ENCODE data around the gene SLC9A5. TPM values are rescaled to one million over a fixed set of nuclear protein-coding genes. Genes with fewer than 3 reads are reported as not detected.

The SLC9A5 gene
- total RNA-seq, 1 donor = 0.63 TPM

GRCh38 chr16:67228905-67229304 lies 19.9 kb upstream of the SLC9A5 start:
- H3K9me3 ChIP-seq (ENCODE audit: low read depth, low read length) = no peaks in the 10 kb centered on the region
- H3K4me1 ChIP-seq (ENCODE audit: insufficient read depth, low read length) = peaks cover 22% of the 10 kb centered on the region
- H3K4me3 ChIP-seq (ENCODE audit: low read length) = no peak overlapping the region
- no peaks in the 10 kb centered on the region for H3K27me3 ChIP-seq (ENCODE audit: insufficient read depth, low read length)

GRCh38 chr16:67229906-67230808 lies 18.6 kb upstream of the SLC9A5 start:
- Histone ChIP-seq H3K4me3 (ENCODE audit: low read length) (no peak overlapping the region), H3K27me3 (ENCODE audit: insufficient read depth, low read length) (no peaks in the 10 kb centered on the region), H3K4me1 (ENCODE audit: insufficient read depth, low read length) (peaks cover 21% of the 10 kb centered on the region), H3K9me3 (ENCODE audit: low read depth, low read length) (no peaks in the 10 kb centered on the region)

GRCh38 chr16:67230809-67231660 lies 17.7 kb upstream of the SLC9A5 start:
- Histone ChIP-seq H3K4me3 (ENCODE audit: low read length) (no peak overlapping the region), H3K4me1 (ENCODE audit: insufficient read depth, low read length) (peaks cover 17% of the 10 kb centered on the region), H3K27me3 (ENCODE audit: insufficient read depth, low read length) (no peaks in the 10 kb centered on the region), H3K9me3 (ENCODE audit: low read depth, low read length) (no peaks in the 10 kb centered on the region)

GRCh38 chr16:67233596-67233995 lies 15.2 kb upstream of the SLC9A5 start:
- Histone ChIP-seq H3K4me1 (ENCODE audit: insufficient read depth, low read length) (no peaks in the 10 kb centered on the region), H3K27me3 (ENCODE audit: insufficient read depth, low read length) (no peaks in the 10 kb centered on the region), H3K4me3 (ENCODE audit: low read length) (no peak overlapping the region), H3K9me3 (ENCODE audit: low read depth, low read length) (no peaks in the 10 kb centered on the region)

GRCh38 chr16:67234180-67234597 lies 14.6 kb upstream of the SLC9A5 start:
- no peak overlapping the region for H3K4me3 ChIP-seq (ENCODE audit: low read length)
- H3K27me3 ChIP-seq (ENCODE audit: insufficient read depth, low read length) = no peaks in the 10 kb centered on the region
- no peaks in the 10 kb centered on the region for H3K4me1 ChIP-seq (ENCODE audit: insufficient read depth, low read length)
- H3K9me3 ChIP-seq (ENCODE audit: low read depth, low read length) = no peaks in the 10 kb centered on the region

GRCh38 chr16:67235816-67236562 lies 12.8 kb upstream of the SLC9A5 start:
- H3K4me3 ChIP-seq (ENCODE audit: low read length) = no peak overlapping the region
- no peaks in the 10 kb centered on the region for H3K27me3 ChIP-seq (ENCODE audit: insufficient read depth, low read length)
- no peaks in the 10 kb centered on the region for H3K4me1 ChIP-seq (ENCODE audit: insufficient read depth, low read length)
- no peaks in the 10 kb centered on the region for H3K9me3 ChIP-seq (ENCODE audit: low read depth, low read length)

- Histone ChIP-seq H3K9me3 (ENCODE audit: low read depth, low read length) (no peaks in the 10 kb centered on the region), H3K4me1 (ENCODE audit: insufficient read depth, low read length) (peaks cover 6% of the 10 kb centered on the region), H3K27me3 (ENCODE audit: insufficient read depth, low read length) (no peaks in the 10 kb centered on the region), H3K4me3 (ENCODE audit: low read length) (no peak overlapping the region)
Observed at GRCh38 chr16:67236563-67237395, 12.0 kb upstream of the SLC9A5 start.

GRCh38 chr16:67237396-67238277 lies 11.1 kb upstream of the SLC9A5 start:
- no peak overlapping the region for H3K4me3 ChIP-seq (ENCODE audit: low read length)
- H3K9me3 ChIP-seq (ENCODE audit: low read depth, low read length) = no peaks in the 10 kb centered on the region
- H3K4me1 ChIP-seq (ENCODE audit: insufficient read depth, low read length) = peaks cover 14% of the 10 kb centered on the region
- H3K27me3 ChIP-seq (ENCODE audit: insufficient read depth, low read length) = no peaks in the 10 kb centered on the region

- Histone ChIP-seq H3K4me3 (ENCODE audit: low read length) (no peak overlapping the region), H3K4me1 (ENCODE audit: insufficient read depth, low read length) (peaks cover 19% of the 10 kb centered on the region), H3K9me3 (ENCODE audit: low read depth, low read length) (no peaks in the 10 kb centered on the region), H3K27me3 (ENCODE audit: insufficient read depth, low read length) (no peaks in the 10 kb centered on the region)
Observed at GRCh38 chr16:67238278-67238575, 10.6 kb upstream of the SLC9A5 start.

GRCh38 chr16:67238806-67239470 lies 9.8 kb upstream of the SLC9A5 start:
- H3K4me3 ChIP-seq (ENCODE audit: low read length) = no peak overlapping the region
- no peaks in the 10 kb centered on the region for H3K9me3 ChIP-seq (ENCODE audit: low read depth, low read length)
- H3K27me3 ChIP-seq (ENCODE audit: insufficient read depth, low read length) = no peaks in the 10 kb centered on the region
- H3K4me1 ChIP-seq (ENCODE audit: insufficient read depth, low read length) = peaks cover 26% of the 10 kb centered on the region

- Histone ChIP-seq H3K4me3 (ENCODE audit: low read length) (no peak overlapping the region), H3K27me3 (ENCODE audit: insufficient read depth, low read length) (no peaks in the 10 kb centered on the region), H3K4me1 (ENCODE audit: insufficient read depth, low read length) (peaks cover 41% of the 10 kb centered on the region), H3K9me3 (ENCODE audit: low read depth, low read length) (no peaks in the 10 kb centered on the region)
Observed at GRCh38 chr16:67240506-67240905, 8.3 kb upstream of the SLC9A5 start.

GRCh38 chr16:67241008-67241900 lies 7.5 kb upstream of the SLC9A5 start:
- H3K27me3 ChIP-seq (ENCODE audit: insufficient read depth, low read length) = no peaks in the 10 kb centered on the region
- no peaks in the 10 kb centered on the region for H3K9me3 ChIP-seq (ENCODE audit: low read depth, low read length)
- H3K4me1 ChIP-seq (ENCODE audit: insufficient read depth, low read length) = peaks cover 49% of the 10 kb centered on the region
- no peak overlapping the region for H3K4me3 ChIP-seq (ENCODE audit: low read length)

Measured in mononuclear cell (primary cell).